ENCODE data around the gene DIRAS3. TPM values are rescaled to one million over a fixed set of nuclear protein-coding genes. Genes with fewer than 3 reads are reported as not detected.

The DIRAS3 gene
- total RNA-seq, 1 donor = 4.0 TPM

DNA sequence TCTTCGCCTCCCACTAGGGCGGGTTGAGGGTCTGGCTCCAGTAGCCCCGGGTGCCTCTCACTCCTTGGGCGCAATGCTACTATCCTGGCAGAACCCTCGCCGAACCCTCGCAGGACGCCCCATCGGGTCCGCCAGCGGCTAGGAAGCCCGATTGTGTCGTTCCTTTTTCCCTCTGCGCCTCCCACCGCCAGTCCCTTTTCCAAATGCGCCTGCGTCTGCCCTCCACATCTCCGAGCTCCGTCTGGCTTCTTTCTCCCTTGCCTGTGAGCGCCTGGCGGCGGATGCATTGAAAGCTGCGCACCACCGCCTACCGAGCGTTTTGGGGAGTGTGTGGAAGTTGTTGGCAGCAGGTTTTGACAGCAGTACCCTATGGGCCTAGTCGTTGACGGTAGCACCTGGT is 1.0 kb upstream of the DIRAS3 start:
- H3K27me3 ChIP-seq (ENCODE audit: insufficient read depth, low read length) = peaks cover 2% of the 10 kb centered on the region
- H3K27ac ChIP-seq (ENCODE audit: low read depth, low read length) = no peak overlapping the region
- H3K9me3 ChIP-seq (ENCODE audit: low read depth, low read length) = no peaks in the 10 kb centered on the region
- H3K79me2 ChIP-seq (ENCODE audit: insufficient read depth, low read length) = no peaks in the 10 kb centered on the region
- no peaks in the 10 kb centered on the region for H3K4me1 ChIP-seq (ENCODE audit: insufficient read depth, low read length)
- H3K4me3 ChIP-seq (ENCODE audit: insufficient read depth, low read length) = peak overlapping the region; percentile 63
- H4K20me1 ChIP-seq (ENCODE audit: insufficient read depth, low read length) = no peaks in the 10 kb centered on the region
- no peaks in the 10 kb centered on the region for H3K36me3 ChIP-seq (ENCODE audit: insufficient read depth, low read length)
- H3K4me2 ChIP-seq (ENCODE audit: insufficient read depth, low read length) = peak overlapping the region; percentile 81
- TF ChIP-seq, protein P1, sequence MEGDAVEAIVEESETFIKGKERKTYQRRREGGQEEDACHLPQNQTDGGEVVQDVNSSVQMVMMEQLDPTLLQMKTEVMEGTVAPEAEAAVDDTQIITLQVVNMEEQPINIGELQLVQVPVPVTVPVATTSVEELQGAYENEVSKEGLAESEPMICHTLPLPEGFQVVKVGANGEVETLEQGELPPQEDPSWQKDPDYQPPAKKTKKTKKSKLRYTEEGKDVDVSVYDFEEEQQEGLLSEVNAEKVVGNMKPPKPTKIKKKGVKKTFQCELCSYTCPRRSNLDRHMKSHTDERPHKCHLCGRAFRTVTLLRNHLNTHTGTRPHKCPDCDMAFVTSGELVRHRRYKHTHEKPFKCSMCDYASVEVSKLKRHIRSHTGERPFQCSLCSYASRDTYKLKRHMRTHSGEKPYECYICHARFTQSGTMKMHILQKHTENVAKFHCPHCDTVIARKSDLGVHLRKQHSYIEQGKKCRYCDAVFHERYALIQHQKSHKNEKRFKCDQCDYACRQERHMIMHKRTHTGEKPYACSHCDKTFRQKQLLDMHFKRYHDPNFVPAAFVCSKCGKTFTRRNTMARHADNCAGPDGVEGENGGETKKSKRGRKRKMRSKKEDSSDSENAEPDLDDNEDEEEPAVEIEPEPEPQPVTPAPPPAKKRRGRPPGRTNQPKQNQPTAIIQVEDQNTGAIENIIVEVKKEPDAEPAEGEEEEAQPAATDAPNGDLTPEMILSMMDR (IDR thresholded peaks at IDR 0.05; ENCODE audit: extremely low read depth, low read depth, low read length) = peak; percentile 50
- peak; percentile 91 for DNase-seq (ENCODE audit: insufficient read length, low spot score, missing footprints)
- H2AFZ ChIP-seq (ENCODE audit: low read length) = peak overlapping the region; percentile 36

DNA sequence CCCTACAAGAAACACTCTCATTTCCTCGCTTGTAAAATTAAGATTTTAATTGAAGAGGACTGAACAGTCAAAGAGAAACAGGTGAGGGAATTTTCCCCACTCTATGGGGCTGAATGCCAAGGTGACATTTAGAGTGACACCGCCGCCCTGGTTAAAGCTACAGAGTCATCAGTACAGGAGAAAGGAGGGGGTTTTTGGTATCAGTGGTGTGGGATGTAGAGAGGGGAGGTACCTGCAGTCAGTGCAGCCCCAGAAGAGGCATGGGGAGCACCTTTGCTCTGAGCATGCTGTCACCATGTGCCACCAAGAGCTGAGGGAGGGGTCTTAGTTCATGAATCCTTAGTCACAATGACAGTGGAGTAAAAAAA is 2.8 kb downstream of the DIRAS3 start:
- Histone ChIP-seq H4K20me1 (ENCODE audit: insufficient read depth, low read length) (no peaks in the 10 kb centered on the region), H3K27ac (ENCODE audit: low read depth, low read length) (no peak overlapping the region), H3K9me3 (ENCODE audit: low read depth, low read length) (no peaks in the 10 kb centered on the region), H3K27me3 (ENCODE audit: insufficient read depth, low read length) (peaks cover 2% of the 10 kb centered on the region), H3K36me3 (ENCODE audit: insufficient read depth, low read length) (no peaks in the 10 kb centered on the region), H3K4me3 (ENCODE audit: insufficient read depth, low read length) (no peak overlapping the region), H2AFZ (ENCODE audit: low read length) (no peak overlapping the region), H3K4me1 (ENCODE audit: insufficient read depth, low read length) (no peaks in the 10 kb centered on the region), H3K79me2 (ENCODE audit: insufficient read depth, low read length) (no peaks in the 10 kb centered on the region), H3K4me2 (ENCODE audit: insufficient read depth, low read length) (no peak overlapping the region)
- no peak for DNase-seq (ENCODE audit: insufficient read length, low spot score, missing footprints)
- TF ChIP-seq, protein P1 (IDR thresholded peaks at IDR 0.05; ENCODE audit: extremely low read depth, low read depth, low read length) = no peak

DNA sequence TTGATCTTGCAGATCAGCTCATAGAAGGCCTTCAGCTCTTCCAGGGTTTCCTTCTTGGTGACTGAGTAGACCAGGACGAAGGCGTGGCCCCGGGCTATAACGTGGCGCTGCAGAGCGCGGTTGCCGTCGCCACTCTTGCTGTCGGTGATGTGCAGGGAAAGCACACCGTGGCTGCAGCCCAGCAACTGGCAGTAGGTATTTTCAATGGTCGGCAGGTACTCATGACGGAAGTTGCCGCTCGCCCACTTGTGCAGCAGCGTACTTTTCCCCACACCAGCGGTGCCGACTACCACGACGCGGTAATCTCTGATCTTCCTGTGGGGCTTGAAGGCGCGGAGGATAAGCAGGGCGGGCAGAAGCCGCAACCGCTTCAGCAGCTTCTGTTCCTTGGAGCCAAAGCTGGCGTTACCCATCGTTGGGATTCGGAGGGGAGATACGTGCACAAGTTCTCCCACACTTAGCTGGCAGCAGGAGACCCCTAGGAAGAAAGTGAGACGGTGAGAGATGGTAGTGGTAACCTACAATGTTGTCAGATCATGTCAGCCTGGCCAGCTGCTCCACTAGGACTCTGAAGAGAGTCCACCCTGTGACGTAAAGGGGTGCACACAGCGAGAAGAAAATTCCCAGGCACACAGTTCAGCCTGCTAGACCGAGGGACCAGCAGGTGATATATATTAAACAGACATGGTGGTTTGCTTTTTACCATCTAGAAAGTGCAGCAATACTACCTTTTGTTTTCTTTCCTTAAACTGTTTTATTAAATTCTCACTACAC is 3.4 kb downstream of the DIRAS3 start:
- peak overlapping the region; percentile 23 for H3K4me2 ChIP-seq (ENCODE audit: insufficient read depth, low read length)
- DNase-seq (ENCODE audit: insufficient read length, low spot score, missing footprints) = peak; percentile 55
- no peak overlapping the region for H3K4me3 ChIP-seq (ENCODE audit: insufficient read depth, low read length)
- H3K4me1 ChIP-seq (ENCODE audit: insufficient read depth, low read length) = no peaks in the 10 kb centered on the region
- no peaks in the 10 kb centered on the region for H4K20me1 ChIP-seq (ENCODE audit: insufficient read depth, low read length)
- no peaks in the 10 kb centered on the region for H3K9me3 ChIP-seq (ENCODE audit: low read depth, low read length)
- peak overlapping the region; percentile 38 for H2AFZ ChIP-seq (ENCODE audit: low read length)
- TF ChIP-seq, protein P1 (IDR thresholded peaks at IDR 0.05; ENCODE audit: extremely low read depth, low read depth, low read length) = no peak
- H3K79me2 ChIP-seq (ENCODE audit: insufficient read depth, low read length) = no peaks in the 10 kb centered on the region
- no peak overlapping the region for H3K27ac ChIP-seq (ENCODE audit: low read depth, low read length)
- no peaks in the 10 kb centered on the region for H3K36me3 ChIP-seq (ENCODE audit: insufficient read depth, low read length)
- peaks cover 2% of the 10 kb centered on the region for H3K27me3 ChIP-seq (ENCODE audit: insufficient read depth, low read length)

DNA sequence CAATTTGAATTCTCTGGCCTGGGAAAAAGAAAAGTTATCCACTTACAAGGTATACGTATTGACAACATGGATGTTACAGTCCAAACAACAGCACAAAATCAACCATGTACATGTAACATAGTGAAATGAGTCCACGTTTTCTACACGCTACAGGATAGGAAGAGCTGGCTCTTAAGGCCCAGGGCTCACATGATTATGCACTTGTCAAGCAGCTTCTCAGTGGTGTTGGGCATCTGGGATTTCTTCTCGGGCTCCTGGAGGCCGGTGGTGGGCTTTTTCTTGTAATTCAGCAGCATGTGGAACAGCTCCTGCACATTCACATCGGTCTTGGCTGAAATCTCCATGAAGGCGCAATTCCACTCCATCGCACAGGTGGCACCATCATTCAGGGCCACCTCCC is 4.0 kb downstream of the DIRAS3 start:
- no peaks in the 10 kb centered on the region for H4K20me1 ChIP-seq (ENCODE audit: insufficient read depth, low read length)
- TF ChIP-seq, protein P1 (IDR thresholded peaks at IDR 0.05; ENCODE audit: extremely low read depth, low read depth, low read length) = no peak
- H3K27me3 ChIP-seq (ENCODE audit: insufficient read depth, low read length) = peaks cover 2% of the 10 kb centered on the region
- H3K4me1 ChIP-seq (ENCODE audit: insufficient read depth, low read length) = no peaks in the 10 kb centered on the region
- no peak overlapping the region for H2AFZ ChIP-seq (ENCODE audit: low read length)
- no peaks in the 10 kb centered on the region for H3K9me3 ChIP-seq (ENCODE audit: low read depth, low read length)
- H3K4me3 ChIP-seq (ENCODE audit: insufficient read depth, low read length) = no peak overlapping the region
- DNase-seq (ENCODE audit: insufficient read length, low spot score, missing footprints) = peak; percentile 42
- H3K79me2 ChIP-seq (ENCODE audit: insufficient read depth, low read length) = no peaks in the 10 kb centered on the region
- H3K36me3 ChIP-seq (ENCODE audit: insufficient read depth, low read length) = no peaks in the 10 kb centered on the region
- no peak overlapping the region for H3K4me2 ChIP-seq (ENCODE audit: insufficient read depth, low read length)
- H3K27ac ChIP-seq (ENCODE audit: low read depth, low read length) = no peak overlapping the region
